Ascending aorta (tissue), 2 donors: Measurements from ENCODE around the gene GAPVD1. TPM values are rescaled to one million over a fixed set of nuclear protein-coding genes. Genes with fewer than 3 reads are reported as not detected.

Experiments used
- DNase-seq, 2 donors: peaks; one replicate each; pipeline ENCODE4 v3.0.0-alpha.2; 2019; ENCODE audit warnings: low spot score in 2 of 2
- H3K27ac ChIP-seq, 2 donors: fragments of 200-600 bp; sonication (generic); one replicate each; pipeline ENCODE4 v1.5.1; 2016 to 2017; ENCODE audit warnings: mild to moderate bottlenecking in 1 of 2
- H3K27me3 ChIP-seq: fragments of 200-600 bp; sonication (generic); one replicate; pipeline ENCODE4 v1.5.1; 2017
- H3K36me3 ChIP-seq, 2 donors: fragments of 200-600 bp; sonication (generic); one replicate each; pipeline ENCODE4 v1.5.1; 2016
- H3K4me1 ChIP-seq, 2 donors: fragments of 200-600 bp; sonication (generic); one replicate each; pipeline ENCODE4 v1.5.1; 2016 to 2017; ENCODE audit warnings: mild to moderate bottlenecking in 1 of 2
- H3K4me3 ChIP-seq, 2 donors: fragments of 200-600 bp; sonication (generic); one replicate each; pipeline ENCODE4 v1.5.1; 2016 to 2017; ENCODE audit warnings: mild to moderate bottlenecking in 1 of 2
- H3K9me3 ChIP-seq, 2 donors: fragments of 200-600 bp; sonication (generic); one replicate each; pipeline ENCODE4 v1.5.1; 2016
- CTCF ChIP-seq, 3 experiments: fragments of 200-600 bp in 2 of 3; fragments of 450-650 bp in 1 of 3; sonication (generic) in 2 of 3; IDR thresholded peaks; one replicate each; pipeline ENCODE4 v1.5.1; 2016 to 2019; ENCODE audit warnings: antibody characterized with exemption in 3 of 3, mild to moderate bottlenecking in 1 of 3, moderate library complexity in 1 of 3
- intact Hi-C: fragments of 100-400 bp; cut with DNase I; formaldehyde crosslinking; loops from one replicate; pipeline ENCODE4 v1.15.1; 2023
- total RNA-seq: library from RNA; depleted of rRNA; stranded (reverse); fragments of >200 nt; gene quantifications from one replicate; pipeline ENCODE4 v1.1.0, GENCODE V29; 2016

The GAPVD1 gene
- total RNA-seq, 1 donor from 2014 or later, result 18.9 TPM

- TF ChIP-seq CTCF (IDR thresholded peaks at IDR 0.05), result no peak
- Histone ChIP-seq H3K9me3 (no peaks in the 10 kb centered on the region), H3K4me1 (no peaks in the 10 kb centered on the region), H3K27me3 (no peaks in the 10 kb centered on the region), H3K27ac (no peak overlapping the region), H3K4me3 (no peak overlapping the region), H3K36me3 (no peaks in the 10 kb centered on the region)
- DNase-seq, result no peak
- intact Hi-C loops, result no loop called here
These were observed 126.4 kb downstream of the GAPVD1 start for GRCh38 chr9:125387861-125388524.

GRCh38 chr9:125388978-125389377 is 127.4 kb downstream of the GAPVD1 start:
- Histone ChIP-seq H3K27ac (no peak overlapping the region), H3K27me3 (no peaks in the 10 kb centered on the region), H3K4me1 (no peaks in the 10 kb centered on the region), H3K9me3 (no peaks in the 10 kb centered on the region), H3K4me3 (no peak overlapping the region), H3K36me3 (no peaks in the 10 kb centered on the region)
- intact Hi-C loops, result no loop called here
- DNase-seq, result no peak
- TF ChIP-seq CTCF (IDR thresholded peaks at IDR 0.05), result no peak

GRCh38 chr9:125391704-125392103 is 130.1 kb downstream of the GAPVD1 start:
- no peaks in the 10 kb centered on the region for H3K4me1 ChIP-seq
- no peaks in the 10 kb centered on the region for H3K27me3 ChIP-seq
- intact Hi-C loops, result no loop called here
- no peak overlapping the region for H3K27ac ChIP-seq
- H3K4me3 ChIP-seq, result no peak overlapping the region
- H3K36me3 ChIP-seq, result no peaks in the 10 kb centered on the region
- TF ChIP-seq CTCF (IDR thresholded peaks at IDR 0.05), result no peak
- no peak for DNase-seq
- H3K9me3 ChIP-seq, result no peaks in the 10 kb centered on the region

- Histone ChIP-seq H3K4me3 (no peak overlapping the region), H3K4me1 (no peaks in the 10 kb centered on the region), H3K27me3 (no peaks in the 10 kb centered on the region), H3K9me3 (no peaks in the 10 kb centered on the region), H3K36me3 (no peaks in the 10 kb centered on the region), H3K27ac (no peak overlapping the region)
- no peak for DNase-seq
- intact Hi-C loops, result no loop called here
- no peak for TF ChIP-seq CTCF (IDR thresholded peaks at IDR 0.05)
These were observed 131.8 kb downstream of the GAPVD1 start for GRCh38 chr9:125393426-125393825.

GRCh38 chr9:125396799-125397198 is 135.2 kb downstream of the GAPVD1 start:
- Histone ChIP-seq H3K27ac (no peak overlapping the region), H3K36me3 (no peaks in the 10 kb centered on the region), H3K27me3 (no peaks in the 10 kb centered on the region), H3K4me1 (no peaks in the 10 kb centered on the region), H3K4me3 (no peak overlapping the region), H3K9me3 (no peaks in the 10 kb centered on the region)
- no peak for TF ChIP-seq CTCF (IDR thresholded peaks at IDR 0.05)
- intact Hi-C loops, result no loop called here
- no peak for DNase-seq

- H3K9me3 ChIP-seq, result no peaks in the 10 kb centered on the region
- H3K36me3 ChIP-seq, result no peaks in the 10 kb centered on the region
- no peak overlapping the region for H3K4me3 ChIP-seq
- intact Hi-C loops, result no loop called here
- no peak for DNase-seq
- TF ChIP-seq CTCF (IDR thresholded peaks at IDR 0.05), result no peak
- no peak overlapping the region for H3K27ac ChIP-seq
- H3K27me3 ChIP-seq, result no peaks in the 10 kb centered on the region
- H3K4me1 ChIP-seq, result no peaks in the 10 kb centered on the region
These were observed 136.1 kb downstream of the GAPVD1 start for GRCh38 chr9:125397736-125398135.
